GM23248 (cell line): ENCODE measurements around the gene RAB15.

Source experiments
- EZH2 ChIP-seq: fragments of 200-600 bp; sonication (generic); IDR thresholded peaks from 2 replicates; pipeline ENCODE4 v1.6.1; 2018; ENCODE audit warnings: antibody characterized with exemption, mild to moderate bottlenecking; ENCODE audit not compliant: insufficient read depth, poor library complexity, severe bottlenecking
- EZH2phosphoT487 ChIP-seq: fragments of 200-600 bp; sonication (generic); IDR thresholded peaks from 2 replicates; pipeline ENCODE4 v1.6.1; 2018; ENCODE audit warnings: antibody characterized with exemption, moderate library complexity, mild to moderate bottlenecking, low read depth; ENCODE audit not compliant: insufficient read depth

DNA sequence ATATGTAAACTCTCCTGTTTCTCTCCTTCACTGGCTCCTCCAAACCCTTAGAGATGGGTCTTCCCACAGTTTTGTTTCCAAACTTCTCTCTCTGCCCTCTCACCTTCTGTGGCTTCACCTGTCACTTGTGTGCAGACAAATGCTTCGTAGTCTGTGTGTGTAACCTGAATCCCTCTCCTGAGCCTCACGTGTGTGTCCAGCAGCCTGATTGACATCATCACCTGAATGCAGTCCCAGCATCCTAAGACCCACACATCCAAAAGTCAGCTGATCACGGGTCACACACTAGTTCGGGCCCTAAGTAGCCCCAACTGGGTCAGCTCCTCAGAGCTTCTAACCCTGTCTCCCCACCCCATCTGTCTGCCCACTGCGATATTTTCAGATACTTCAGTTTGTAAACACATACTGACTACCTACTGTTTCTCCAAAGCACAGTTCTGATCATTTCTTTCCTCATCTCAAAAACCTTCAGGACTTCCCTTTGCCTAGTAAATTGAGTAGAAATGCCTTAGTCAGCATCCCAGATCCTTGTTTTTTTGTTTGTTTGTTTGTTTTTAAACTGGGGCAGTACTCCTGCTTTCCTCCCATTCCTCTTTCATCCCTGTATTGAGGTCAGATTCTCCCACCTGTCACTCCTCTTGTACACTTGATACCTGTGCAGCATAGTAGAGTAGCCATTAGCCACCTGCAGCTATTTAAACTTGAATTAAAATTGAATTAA, 38.2 kb upstream of the RAB15 start:
- TF ChIP-seq EZH2phosphoT487 (no peak), EZH2 (no peak)
